ENCODE data around the gene SYDE2.
"Not testable (repeated sequence)": the region's sequence is repeated elsewhere in the genome, so short reads cannot be mapped to it uniquely, and the experiment has no call there.

SYDE2 gene, protein sequence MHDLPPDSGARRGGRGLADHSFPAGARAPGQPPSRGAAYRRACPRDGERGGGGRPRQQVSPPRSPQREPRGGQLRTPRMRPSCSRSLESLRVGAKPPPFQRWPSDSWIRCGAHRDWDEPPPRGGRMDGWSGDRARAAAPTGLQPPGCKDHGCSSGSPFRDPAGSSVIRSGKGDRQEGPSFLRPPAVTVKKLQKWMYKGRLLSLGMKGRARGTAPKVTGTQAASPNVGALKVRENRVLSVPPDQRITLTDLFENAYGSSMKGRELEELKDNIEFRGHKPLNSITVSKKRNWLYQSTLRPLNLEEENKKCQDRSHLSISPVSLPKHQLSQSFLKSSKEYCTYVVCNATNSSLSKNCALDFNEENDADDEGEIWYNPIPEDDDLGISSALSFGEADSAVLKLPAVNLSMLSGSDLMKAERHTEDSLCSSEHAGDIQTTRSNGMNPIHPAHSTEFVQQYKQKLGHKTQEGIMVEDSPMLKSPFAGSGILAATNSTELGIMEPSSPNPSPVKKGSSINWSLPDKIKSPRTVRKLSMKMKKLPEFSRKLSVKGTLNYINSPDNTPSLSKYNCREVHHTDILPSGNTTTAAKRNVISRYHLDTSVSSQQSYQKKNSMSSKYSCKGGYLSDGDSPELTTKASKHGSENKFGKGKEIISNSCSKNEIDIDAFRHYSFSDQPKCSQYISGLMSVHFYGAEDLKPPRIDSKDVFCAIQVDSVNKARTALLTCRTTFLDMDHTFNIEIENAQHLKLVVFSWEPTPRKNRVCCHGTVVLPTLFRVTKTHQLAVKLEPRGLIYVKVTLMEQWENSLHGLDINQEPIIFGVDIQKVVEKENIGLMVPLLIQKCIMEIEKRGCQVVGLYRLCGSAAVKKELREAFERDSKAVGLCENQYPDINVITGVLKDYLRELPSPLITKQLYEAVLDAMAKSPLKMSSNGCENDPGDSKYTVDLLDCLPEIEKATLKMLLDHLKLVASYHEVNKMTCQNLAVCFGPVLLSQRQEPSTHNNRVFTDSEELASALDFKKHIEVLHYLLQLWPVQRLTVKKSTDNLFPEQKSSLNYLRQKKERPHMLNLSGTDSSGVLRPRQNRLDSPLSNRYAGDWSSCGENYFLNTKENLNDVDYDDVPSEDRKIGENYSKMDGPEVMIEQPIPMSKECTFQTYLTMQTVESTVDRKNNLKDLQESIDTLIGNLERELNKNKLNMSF

DNA sequence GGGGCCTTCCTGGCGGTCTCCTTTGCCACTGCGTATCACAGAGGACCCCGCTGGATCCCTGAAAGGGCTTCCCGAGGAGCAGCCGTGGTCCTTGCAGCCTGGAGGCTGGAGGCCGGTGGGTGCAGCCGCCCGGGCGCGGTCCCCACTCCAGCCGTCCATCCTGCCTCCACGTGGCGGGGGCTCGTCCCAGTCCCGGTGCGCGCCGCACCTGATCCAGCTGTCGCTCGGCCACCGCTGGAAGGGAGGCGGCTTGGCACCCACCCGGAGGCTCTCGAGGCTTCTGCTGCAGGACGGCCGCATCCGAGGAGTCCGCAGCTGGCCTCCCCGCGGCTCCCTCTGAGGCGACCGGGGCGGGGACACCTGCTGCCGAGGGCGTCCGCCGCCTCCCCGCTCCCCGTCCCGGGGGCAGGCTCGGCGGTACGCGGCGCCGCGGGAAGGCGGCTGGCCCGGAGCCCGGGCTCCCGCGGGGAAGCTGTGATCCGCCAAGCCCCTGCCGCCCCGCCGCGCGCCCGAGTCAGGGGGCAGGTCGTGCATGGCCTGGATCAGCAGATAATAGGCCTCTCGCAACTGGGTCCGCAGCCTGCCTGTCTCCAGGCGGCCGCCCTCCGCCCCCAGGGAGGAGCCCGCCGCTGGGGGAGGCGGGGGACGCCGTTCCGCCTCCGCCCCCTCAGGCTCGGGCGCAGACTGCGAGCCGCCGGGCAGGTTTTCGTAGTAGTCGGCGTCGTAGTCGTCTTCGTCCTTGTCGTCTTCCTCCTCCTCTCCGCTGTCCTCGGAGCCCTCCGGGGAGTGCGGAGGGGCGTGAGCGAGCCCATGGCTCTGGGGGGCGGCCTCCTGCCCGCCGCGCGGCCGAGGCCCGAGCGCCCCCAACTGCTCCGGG is at the start of gene SYDE2:
SYDE2 (minus strand) TSS at position 554 of the 877 bp plus-strand sequence; CDS start at position 534, 20 bp downstream.
- peak; percentile 60 for DNase-seq

DNA sequence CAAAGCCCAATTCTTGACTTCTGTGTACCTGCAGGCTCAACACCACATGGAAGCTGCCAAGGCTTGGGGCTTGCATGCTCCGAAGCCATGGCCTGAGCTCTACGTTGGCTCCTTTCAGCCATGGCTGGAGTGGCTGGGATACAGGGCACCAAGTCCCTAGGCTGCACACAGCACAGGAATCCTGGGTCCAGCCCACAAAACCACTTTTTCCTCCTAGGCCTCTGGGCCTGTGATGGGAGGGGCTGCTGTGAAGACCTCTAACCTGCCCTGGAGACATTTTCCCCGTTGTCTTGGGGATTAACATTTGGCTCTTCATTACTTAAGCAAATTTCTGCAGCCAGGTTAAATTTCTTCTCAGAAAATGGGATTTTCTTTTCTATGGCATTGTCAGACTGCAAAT is 48.2 kb upstream of the SYDE2 start:
- DNase-seq = not testable (repeated sequence)

DNA sequence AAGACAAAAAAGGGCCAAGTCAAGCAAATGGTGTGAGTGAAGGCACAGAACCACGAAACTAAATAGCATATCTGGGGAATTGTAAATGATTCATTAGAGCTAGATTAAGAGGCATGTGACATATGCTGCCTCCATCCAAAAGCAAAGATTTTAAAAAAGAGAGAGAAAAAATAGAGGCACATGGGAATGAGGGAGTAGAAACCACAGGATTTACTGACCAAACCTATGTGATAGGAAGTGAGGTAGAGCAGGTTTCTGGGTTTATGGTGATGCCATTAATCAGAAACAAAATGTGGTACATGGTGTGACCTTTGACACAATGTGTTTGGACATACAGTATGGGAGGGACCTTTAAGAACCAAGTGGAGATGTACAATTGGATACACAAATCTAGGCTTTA is 45.1 kb upstream of the SYDE2 start:
- DNase-seq = no peak

DNA sequence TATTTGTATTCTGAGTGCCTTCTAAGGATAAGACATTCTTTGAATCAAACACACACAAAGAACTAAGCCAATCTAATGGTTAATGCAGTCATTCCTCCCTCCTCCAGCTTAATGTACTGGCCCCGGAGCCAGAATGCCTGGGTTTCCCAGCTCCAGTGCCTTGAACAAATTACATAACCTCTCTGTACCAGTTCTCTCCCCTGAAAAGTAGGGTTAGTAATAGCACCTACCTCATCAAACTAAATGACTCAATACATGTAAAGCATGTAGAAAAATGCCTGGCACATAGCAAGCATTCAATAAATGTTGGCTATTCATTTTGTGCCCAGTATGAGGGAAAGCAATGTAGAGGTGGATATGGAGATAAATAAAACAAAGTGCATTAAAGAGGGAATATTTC is 44.6 kb upstream of the SYDE2 start:
- DNase-seq = no peak

DNA sequence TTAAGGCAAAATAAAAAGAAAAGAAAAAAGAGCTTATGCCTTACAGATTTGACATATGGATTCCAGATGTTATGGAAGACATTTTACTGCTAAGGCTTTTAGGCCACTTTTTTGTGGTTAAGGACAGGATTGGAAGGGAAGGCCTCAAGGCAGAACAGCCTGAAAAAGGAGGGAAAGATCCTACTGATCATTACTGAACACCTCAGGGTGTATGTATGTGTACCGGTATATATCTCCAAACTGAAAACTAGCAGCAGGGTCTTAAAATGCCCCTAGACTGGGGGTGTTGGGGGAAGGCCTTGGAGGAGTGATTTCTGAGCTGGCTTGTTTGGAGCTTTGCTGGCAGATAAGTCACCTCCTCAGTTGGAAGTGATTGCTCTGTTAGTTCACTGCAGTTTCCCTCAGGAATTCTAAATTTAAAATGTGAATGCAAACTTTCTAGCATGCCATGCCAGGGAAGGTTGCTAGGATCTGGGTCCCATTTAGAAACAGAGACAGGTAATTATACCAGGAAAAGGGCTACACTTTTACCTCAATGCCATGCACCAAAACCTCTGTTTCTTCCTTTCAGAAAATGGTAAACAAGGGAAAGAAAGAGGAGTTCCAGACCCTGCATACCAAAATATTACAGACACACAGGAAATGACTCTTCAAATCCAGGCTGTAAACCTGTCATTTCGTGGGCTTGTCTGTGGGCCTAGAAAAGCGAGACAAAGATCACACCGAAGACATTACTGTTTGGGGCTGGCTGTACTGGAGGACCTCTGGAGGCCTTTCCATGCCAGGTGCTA is 43.6 kb upstream of the SYDE2 start:
- no peak for DNase-seq

DNA sequence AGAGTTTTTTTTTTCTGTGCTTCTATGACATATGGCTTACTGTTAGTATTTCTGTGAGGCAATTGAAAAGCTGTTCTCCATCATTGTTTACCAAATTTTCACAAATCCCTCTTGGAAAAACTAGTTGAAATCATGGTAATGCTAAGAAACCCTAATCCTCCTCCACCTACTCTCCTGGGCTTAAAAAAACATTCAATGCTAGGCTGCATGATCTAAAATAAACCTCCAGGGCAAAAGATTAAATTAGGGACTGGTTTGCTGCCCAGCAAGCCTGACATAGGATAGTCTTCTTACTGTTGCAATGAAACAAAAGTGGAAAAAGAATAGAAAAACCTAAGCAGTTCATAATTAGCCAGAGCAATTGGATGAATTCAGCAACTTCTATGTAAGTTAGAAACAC is 42.6 kb upstream of the SYDE2 start:
- DNase-seq = no peak

DNA sequence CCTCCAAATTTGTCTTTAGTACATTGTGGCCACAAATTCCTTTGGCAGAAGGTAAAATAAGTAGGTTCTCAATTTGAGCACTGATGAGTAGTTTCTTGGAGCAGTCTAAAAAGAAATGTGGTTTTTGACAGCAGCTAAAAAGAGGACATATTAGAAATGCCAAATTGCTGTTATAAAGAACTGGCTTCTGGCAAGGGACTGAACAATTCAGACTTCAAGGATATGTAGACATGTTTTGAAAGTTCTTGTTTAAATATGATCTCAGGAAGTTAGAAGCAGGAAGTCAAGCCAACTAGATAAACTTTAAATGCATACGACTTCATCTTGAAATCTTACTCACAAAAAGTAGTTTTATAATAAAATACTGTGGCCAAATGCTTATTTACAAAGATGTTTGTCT is 39.8 kb upstream of the SYDE2 start:
- DNase-seq = no peak

DNA sequence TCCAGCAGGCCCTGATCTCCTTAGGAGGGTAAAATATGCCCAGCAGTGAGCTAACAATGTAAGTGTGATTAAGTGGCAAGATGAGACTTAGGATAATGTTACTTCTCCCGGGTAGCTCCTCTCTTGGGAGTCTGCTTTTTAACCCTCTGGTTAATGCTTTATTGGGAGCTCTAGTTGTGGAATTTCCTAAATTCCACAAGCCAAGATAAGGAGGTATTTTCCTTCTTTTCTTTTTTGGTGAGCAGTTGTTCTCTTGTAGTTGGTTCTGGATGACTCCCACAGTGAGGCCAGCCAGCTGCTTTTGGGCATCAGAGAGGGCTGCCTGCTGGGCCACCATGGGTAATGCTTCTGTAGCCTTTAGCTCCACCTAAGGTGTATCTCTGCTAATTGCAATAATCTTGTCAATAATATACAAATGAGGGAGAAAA is 39.4 kb upstream of the SYDE2 start:
- DNase-seq = peak; percentile 35

DNA sequence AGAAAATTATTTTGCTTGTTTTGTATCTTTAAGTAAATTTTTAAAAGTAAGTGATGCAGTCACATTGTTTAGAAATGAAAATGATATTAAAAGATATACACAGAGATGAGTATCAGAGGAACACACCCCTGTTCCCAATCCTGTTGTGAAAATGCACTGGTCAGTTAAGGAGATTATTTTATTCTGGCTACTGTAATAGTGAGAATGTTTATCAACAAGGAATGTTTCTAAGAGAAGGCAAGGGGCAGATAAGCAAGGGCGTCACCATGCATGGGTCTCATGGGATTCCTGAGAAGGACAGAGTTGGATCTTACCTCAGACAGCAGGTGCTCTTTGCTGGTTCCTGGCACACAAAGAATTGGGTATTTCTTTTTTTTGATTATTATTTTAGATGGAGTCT is 36.8 kb upstream of the SYDE2 start:
- no peak for DNase-seq

DNA sequence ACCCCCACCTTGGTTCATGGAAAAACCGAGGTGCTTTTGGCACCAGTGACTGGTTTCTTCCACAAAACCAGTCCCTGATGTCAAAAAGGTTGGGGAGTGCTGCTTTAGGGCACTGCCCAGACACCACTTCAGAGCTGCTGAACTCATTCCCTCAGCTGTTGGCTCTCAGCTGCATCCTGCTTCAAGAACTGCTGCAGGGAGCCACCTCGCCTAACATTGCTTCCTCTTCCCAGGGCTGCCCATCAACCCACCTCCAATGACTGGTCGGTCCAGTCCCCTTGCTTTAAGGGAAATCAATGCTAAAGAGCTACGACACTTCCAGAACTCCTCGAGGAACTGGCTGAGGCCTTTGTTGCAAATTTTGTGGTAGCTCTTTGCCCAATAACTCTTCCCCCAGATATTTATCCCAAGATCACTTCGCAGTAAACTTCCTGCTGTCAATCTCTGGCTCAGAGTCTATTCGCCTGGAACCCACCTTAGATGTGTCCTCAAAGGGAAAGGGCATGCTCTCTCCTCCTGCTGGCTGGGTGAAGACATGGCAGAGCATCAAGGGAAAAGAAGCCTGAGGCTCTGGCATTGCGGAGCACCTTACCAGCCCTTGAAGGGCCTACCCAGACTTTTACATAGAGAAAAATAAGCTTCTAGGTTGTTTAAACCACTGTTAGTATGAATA is 29.6 kb upstream of the SYDE2 start:
- DNase-seq = no peak

DNA sequence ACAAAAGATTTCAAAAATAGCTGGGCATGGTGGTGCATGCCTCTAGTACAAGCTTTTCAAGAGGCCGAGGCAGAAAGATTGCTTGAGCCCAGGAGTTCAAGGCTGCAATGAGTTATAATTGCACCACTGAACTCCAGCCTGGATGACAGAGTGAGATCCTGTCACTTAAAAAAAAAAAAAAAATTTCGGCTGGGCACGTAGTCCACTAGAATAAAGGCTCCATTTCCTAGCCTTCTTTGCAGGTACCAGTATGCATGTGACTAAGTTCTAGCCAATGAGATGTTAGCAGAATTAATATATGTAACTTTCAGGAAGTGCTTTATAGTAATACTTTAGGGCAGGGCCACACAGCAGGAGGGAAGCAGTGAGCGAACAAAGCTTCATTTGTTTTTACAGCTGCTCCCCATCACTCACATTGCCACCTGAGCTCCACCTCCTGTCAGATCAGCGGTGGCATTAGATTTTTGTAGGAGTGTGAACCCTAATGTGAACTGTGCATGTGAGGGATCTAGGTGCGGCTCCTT is 28.8 kb upstream of the SYDE2 start:
- DNase-seq = no peak

DNA sequence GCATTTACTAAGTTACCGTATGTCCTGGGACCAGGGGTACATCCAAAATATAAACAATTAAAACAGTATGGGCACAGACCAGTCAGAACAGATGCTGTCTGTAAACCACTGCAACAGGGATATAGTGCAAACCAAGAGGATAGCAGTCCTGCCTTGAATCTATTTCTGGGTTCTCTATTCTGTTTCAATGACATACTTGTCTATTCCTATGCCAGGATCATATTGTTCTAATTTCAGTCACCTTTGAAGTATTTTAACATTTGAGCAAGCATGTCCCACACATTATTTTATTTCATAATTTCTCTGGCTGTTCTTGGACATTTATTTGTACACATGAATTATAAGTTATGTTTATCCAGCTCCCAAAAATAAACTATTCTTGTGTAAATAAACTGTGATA is 28.2 kb upstream of the SYDE2 start:
- DNase-seq = no peak

DNA sequence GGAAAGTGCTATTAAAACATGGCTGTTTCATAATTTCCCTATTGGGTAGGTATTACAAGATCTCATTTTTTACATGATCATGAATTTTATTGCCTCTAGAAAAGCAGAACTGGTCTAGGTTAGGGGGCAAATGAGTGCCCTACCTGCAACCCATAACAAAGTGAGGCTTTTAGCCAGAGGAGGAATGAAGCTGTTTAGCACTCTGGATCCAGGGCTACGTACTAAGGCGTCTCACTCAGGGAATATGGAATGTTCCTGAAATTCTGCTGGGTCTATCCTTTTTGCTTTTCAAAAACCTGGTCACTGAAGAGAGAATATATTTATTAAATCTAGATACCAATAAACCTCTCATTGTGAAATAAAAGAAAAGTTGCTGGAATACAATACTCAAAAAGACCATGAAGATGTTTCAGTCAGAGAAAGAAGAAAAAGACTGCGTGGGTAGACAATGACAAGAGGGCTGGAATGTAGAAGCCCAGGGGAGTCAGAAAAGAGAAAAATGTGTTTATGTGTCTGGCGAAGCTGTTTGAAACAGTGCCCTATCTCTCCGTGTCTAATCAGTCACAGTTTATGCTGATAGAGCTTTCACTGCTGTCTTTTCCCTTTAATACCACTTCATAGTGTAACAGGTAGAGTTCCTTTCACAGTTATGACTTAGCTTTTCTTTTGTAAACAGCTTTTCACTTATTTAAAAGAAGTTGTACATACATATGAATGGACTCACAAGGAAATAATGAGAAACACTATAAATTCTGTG is 25.0 kb upstream of the SYDE2 start:
- DNase-seq = no peak

DNA sequence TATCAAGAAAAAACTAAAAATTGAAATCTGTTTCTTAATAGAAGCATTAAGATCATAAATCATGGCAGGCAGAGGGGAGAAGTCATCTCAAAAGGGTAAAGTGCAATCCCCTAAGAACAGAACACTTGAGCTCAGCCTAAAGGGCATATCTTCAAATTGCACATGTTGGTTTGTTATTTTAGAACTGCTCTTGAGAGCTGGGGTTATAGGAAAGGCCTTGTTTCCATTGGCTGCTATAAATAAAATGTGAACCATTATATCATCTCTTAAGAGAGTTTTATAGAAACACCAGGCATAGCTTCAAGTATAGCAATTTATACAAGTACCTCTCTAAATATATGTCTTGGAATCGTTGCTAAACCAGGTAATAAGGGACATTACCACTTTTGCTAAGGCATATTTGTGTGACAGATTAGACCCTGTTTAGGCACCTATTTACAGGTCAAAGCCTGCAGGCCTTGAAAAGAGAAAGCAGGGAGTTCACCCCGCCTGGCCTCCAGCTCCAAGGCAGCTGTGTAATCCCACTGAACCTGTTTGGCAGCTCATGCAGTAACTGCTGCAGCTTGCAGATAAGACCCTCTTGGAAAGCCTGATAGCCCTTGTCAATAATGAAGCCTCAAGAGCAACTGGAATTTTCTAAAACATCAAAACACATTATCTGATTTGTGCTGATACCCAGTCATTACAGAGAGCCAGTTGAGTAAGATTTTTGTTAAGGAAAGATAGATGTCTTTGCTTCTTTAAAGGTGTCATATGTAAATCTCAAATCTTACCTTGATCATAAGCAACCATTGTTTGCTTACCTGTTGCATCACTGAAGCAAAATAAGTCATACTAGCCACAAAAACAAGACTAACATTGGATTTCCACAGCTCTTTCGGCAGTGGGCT is 24.2 kb upstream of the SYDE2 start:
- no peak for DNase-seq

DNA sequence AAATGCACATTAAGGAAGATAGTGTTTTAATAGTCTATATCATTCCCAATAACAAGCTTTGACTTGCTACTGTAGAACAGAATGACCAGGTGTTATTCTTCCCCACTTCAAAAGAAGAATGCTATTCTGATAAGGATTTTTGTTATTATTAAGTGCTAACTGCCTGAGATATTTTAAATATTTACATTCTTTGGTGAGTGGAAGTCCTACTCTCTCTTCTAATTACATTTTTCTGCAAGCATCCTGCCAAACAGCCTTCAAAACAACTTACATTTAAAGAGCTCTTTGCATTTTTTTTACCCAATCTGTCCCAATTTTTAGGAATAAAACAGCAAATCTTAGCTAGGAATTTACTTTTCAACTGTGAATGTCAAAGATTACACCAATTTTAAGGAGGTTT is 23.5 kb upstream of the SYDE2 start:
- DNase-seq = no peak

DNA sequence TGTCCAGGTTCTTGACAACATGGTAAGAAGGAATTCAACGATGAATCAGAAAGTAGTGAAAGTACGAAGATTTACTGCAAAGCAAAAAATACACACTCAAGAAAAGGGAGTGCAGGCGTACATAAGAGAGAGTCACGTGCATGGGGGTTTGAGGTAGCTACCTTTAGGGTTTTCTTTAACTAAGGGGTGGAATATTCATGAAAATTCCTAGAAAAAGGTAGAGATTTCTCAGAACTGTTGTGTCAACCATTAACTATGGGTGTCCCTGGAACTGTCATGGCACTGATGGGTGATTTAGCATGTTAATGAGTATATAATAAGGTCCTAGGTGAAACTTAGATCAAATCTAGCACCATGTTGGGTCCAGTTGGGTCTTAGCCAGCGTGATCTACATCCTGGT is 22.5 kb upstream of the SYDE2 start:
- DNase-seq = no peak

DNA sequence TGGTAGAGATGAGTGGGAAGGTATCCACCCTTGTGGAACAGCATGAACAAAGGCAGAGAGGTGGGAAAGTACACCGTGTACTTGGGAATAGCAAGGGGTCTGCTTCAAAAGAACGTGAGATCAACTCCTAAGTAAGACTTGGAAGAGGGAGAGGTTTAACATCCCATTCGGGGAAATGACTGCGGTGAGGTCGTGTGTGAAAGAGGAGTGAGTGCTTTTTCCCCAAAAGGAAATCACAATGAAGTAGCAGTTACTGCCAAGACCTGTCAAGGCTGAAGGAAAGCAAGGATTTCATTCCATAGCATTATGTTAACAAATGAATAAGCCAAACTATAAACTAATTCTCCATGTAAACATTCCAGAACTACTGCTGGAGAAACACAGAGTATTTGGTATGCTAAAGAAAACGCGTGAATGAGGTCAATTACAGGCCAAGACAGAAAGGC is 20.0 kb upstream of the SYDE2 start:
- no peak for DNase-seq

DNA sequence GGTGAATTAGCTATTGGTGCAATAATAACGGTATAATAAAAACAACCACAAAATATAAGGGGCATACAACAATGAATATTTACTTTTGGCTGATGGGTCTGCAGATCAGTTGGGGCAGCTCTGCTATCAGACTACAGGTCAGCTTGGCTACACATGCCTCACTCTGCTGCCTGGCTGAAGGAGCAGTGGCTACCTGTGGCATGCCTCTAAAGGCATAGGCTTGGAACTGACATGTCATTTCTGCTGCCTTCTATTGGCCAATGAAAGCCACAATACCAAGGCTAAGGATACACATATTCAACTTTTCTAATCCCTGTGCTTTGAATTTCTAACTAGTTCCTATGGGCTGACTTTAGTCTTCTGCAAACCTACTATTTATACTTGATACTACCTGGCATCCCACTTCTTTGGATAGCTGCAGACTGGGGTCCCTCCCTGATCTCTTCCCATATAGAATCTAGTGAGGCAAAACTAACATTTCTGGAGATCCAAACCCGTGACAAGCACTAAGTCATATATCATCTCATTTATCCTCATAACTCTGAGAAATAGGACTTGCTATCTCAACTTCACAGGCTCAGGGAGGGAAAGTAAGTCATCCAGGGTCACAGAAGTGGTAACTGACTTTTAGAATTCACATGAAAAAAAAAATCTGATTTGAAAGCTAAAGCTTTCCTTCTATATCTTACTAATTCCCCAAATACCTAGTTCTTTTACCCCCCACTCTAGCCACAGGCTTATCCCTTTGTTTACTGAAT is 19.2 kb upstream of the SYDE2 start:
- no peak for DNase-seq
